Omental fat pad (tissue), 4 donors: ENCODE measurements around the gene GON4L. TPM values are rescaled to one million over a fixed set of nuclear protein-coding genes. Genes with fewer than 3 reads are reported as not detected.
"Not testable (repeated sequence)": the region's sequence is repeated elsewhere in the genome, so short reads cannot be mapped to it uniquely, and the experiment has no call there.

Source experiments
- ATAC-seq: fragments of 150-250 bp; one replicate; pipeline ENCODE4 v1.9.1; 2016; ENCODE audit warnings: mild to moderate bottlenecking, moderate library complexity; ENCODE audit not compliant: low FRiP score
- DNase-seq: peaks from one replicate; pipeline ENCODE4 v3.0.0-alpha.2; 2019; ENCODE audit warnings: low spot score
- CTCF ChIP-seq, 3 donors: fragments of 450-650 bp; IDR thresholded peaks; one replicate each; pipeline ENCODE4 v1.5.1; 2016 to 2017; ENCODE audit warnings: antibody characterized with exemption in 3 of 3, mild to moderate bottlenecking in 3 of 3, moderate library complexity in 2 of 3
- total RNA-seq, 4 donors: library from RNA; depleted of rRNA; stranded (reverse); fragments of >200 nt; gene quantifications; one replicate each; pipeline ENCODE4 v1.1.0, GENCODE V29; 2016

Gene GON4L
- total RNA-seq, 4 donors from 2014 or later, result 21.5 to 52.0 (median 37.9) TPM

- DNase-seq (no peak), ATAC-seq (no peak)
- TF ChIP-seq CTCF (IDR thresholded peaks at IDR 0.05), result no peak
Observed at GRCh38 chr1:155897746-155898145, 40.7 kb upstream of the GON4L start.

GRCh38 chr1:155896476-155896875 lies 39.5 kb upstream of the GON4L start:
- ATAC-seq, DNase-seq: not testable (repeated sequence)

GRCh38 chr1:155895617-155896016 lies 38.6 kb upstream of the GON4L start:
- ATAC-seq, DNase-seq: not testable (repeated sequence)

GRCh38 chr1:155893389-155894142 lies 36.6 kb upstream of the GON4L start:
- TF ChIP-seq CTCF (IDR thresholded peaks at IDR 0.05), result no peak
- ATAC-seq, result peak; percentile 33
- no peak for DNase-seq

GRCh38 chr1:155892796-155893195 lies 35.8 kb upstream of the GON4L start:
- no peak for TF ChIP-seq CTCF (IDR thresholded peaks at IDR 0.05)
- ATAC-seq, result no peak
- DNase-seq, result no peak

GRCh38 chr1:155890251-155890650 lies 33.2 kb upstream of the GON4L start:
- no peak for DNase-seq
- TF ChIP-seq CTCF (IDR thresholded peaks at IDR 0.05), result no peak

GRCh38 chr1:155889566-155889965 lies 32.6 kb upstream of the GON4L start:
- no peak for DNase-seq
- ATAC-seq, result no peak
- TF ChIP-seq CTCF (IDR thresholded peaks at IDR 0.05), result no peak

More at GRCh38 chr1:155890251-155890650, 33.2 kb upstream of the GON4L start:
- no peak for ATAC-seq

- ATAC-seq (no peak), DNase-seq (no peak)
- no peak for TF ChIP-seq CTCF (IDR thresholded peaks at IDR 0.05)
Observed at GRCh38 chr1:155888481-155888880, 31.5 kb upstream of the GON4L start.
